Neural progenitor cell (in vitro differentiated cells): ENCODE measurements around the gene DCANP1. TPM values are rescaled to one million over a fixed set of nuclear protein-coding genes. Genes with fewer than 3 reads are reported as not detected.

Experiments
- DNase-seq: peaks from one replicate; pipeline ENCODE4 v3.0.0-alpha.2; 2016; ENCODE audit warnings: low spot score
- H2AFZ ChIP-seq: fragments of 200-600 bp; sonication (generic); replicated peaks from 2 replicates; pipeline ENCODE4 v1.6.1; 2016; ENCODE audit warnings: antibody characterized with exemption
- H3F3A ChIP-seq: fragments of 200-600 bp; sonication (generic); 2 replicates; pipeline ENCODE4 v1.6.1; 2016; ENCODE audit warnings: antibody characterized with exemption, low read depth
- H3K27ac ChIP-seq: fragments of 200-600 bp; sonication (generic); 2 replicates; pipeline ENCODE4 v1.5.1; 2016; ENCODE audit warnings: mild to moderate bottlenecking
- H3K27me3 ChIP-seq: fragments of 200-600 bp; sonication (generic); 2 replicates; pipeline ENCODE4 v1.6.1; 2016; ENCODE audit warnings: mild to moderate bottlenecking, moderate library complexity
- H3K36me3 ChIP-seq: fragments of 200-600 bp; sonication (generic); 2 replicates; pipeline ENCODE4 v1.5.1; 2016
- H3K4me1 ChIP-seq: fragments of 200-600 bp; sonication (generic); 2 replicates; pipeline ENCODE4 v1.6.1; 2016; ENCODE audit warnings: mixed run types
- H3K4me2 ChIP-seq: fragments of 200-600 bp; sonication (generic); 2 replicates; pipeline ENCODE4 v1.6.1; 2016
- H3K4me3 ChIP-seq: fragments of 200-600 bp; sonication (generic); 2 replicates; pipeline ENCODE4 v1.5.1; 2016
- H3K79me2 ChIP-seq: fragments of 200-600 bp; sonication (generic); 2 replicates; pipeline ENCODE4 v1.6.1; 2016; ENCODE audit warnings: low read depth
- H3K9ac ChIP-seq: fragments of 200-600 bp; sonication (generic); 2 replicates; pipeline ENCODE4 v1.6.1; 2016
- H3K9me3 ChIP-seq: fragments of 200-600 bp; sonication (generic); 2 replicates; pipeline ENCODE4 v1.5.1; 2016; ENCODE audit warnings: low read depth
- H4K20me1 ChIP-seq: fragments of 200-600 bp; sonication (generic); 2 replicates; pipeline ENCODE4 v1.6.1; 2016; ENCODE audit warnings: low read depth
- H3K27ac Mint-ChIP-seq: 3 replicates; pipeline ENCODE4 v1.8.0; 2021; ENCODE audit warnings: mixed read lengths
- H3K27me3 Mint-ChIP-seq: 2 replicates; pipeline ENCODE4 v1.8.0; 2022; ENCODE audit warnings: low read depth, mild to moderate bottlenecking, inconsistent platforms, moderate library complexity, mixed read lengths; ENCODE audit not compliant: insufficient read depth
- H3K36me3 Mint-ChIP-seq: 3 replicates; pipeline ENCODE4 v1.8.0; 2021; ENCODE audit warnings: mixed read lengths
- H3K4me1 Mint-ChIP-seq: 3 replicates; pipeline ENCODE4 v1.8.0; 2021; ENCODE audit warnings: mixed read lengths
- H3K4me3 Mint-ChIP-seq: 3 replicates; pipeline ENCODE4 v1.8.0; 2021; ENCODE audit warnings: mild to moderate bottlenecking, moderate library complexity, mixed read lengths
- H3K9me3 Mint-ChIP-seq: 3 replicates; pipeline ENCODE4 v1.8.0; 2020; ENCODE audit warnings: mixed read lengths
- CTCF ChIP-seq: fragments of 200-600 bp; sonication (generic); IDR thresholded peaks from 2 replicates; pipeline ENCODE4 v1.5.1; 2017; ENCODE audit warnings: antibody characterized with exemption, mild to moderate bottlenecking
- EZH2 ChIP-seq: fragments of 200-600 bp; sonication (generic); IDR thresholded peaks from 2 replicates; pipeline ENCODE4 v1.6.1; 2017; ENCODE audit warnings: antibody characterized with exemption, mild to moderate bottlenecking, moderate library complexity
- EZH2phosphoT487 ChIP-seq: fragments of 200-600 bp; sonication (generic); IDR thresholded peaks from 2 replicates; pipeline ENCODE4 v1.6.1; 2017; ENCODE audit warnings: antibody characterized with exemption
- total RNA-seq: library from RNA; depleted of rRNA; stranded (reverse); fragments of >200 nt; gene quantifications from 2 replicates; pipeline ENCODE4 v1.2.3, GENCODE V29; 2015; ENCODE audit warnings: low replicate concordance

The DCANP1 gene
- total RNA-seq, 1 donor from 2014 or later = not detected

- Mint-ChIP-seq H3K27me3 (peaks cover 56% of the 10 kb centered on the region), H3K4me3 (peak overlapping the region; percentile 67), H3K9me3 (no peaks in the 10 kb centered on the region), H3K36me3 (peaks cover 2% of the 10 kb centered on the region), H3K27ac (no peak overlapping the region), H3K4me1 (peaks cover 65% of the 10 kb centered on the region)
- no peak overlapping the region for H3K27ac ChIP-seq
- no peak overlapping the region for H3K9ac ChIP-seq
- no peaks in the 10 kb centered on the region for H3K9me3 ChIP-seq
- H4K20me1 ChIP-seq = peaks cover 96% of the 10 kb centered on the region
- H3K4me2 ChIP-seq = no peak overlapping the region
- H3K4me3 ChIP-seq = no peak overlapping the region
- H3K27me3 ChIP-seq = peaks cover 100% of the 10 kb centered on the region
- peaks cover 43% of the 10 kb centered on the region for H3F3A ChIP-seq
- H3K36me3 ChIP-seq = no peaks in the 10 kb centered on the region
- no peak overlapping the region for H2AFZ ChIP-seq
- H3K79me2 ChIP-seq = no peaks in the 10 kb centered on the region
- TF ChIP-seq EZH2phosphoT487 (no peak), EZH2 (no peak), CTCF (no peak)
- DNase-seq = no peak
- peaks cover 39% of the 10 kb centered on the region for H3K4me1 ChIP-seq
Measured at GRCh38 chr5:135486131-135487036, 39.2 kb upstream of the DCANP1 start.

- H3K27ac ChIP-seq = no peak overlapping the region
- H3K4me3 ChIP-seq = no peak overlapping the region
- H3K9me3 Mint-ChIP-seq = peaks cover 3% of the 10 kb centered on the region
- H3K4me3 Mint-ChIP-seq = no peak overlapping the region
- H2AFZ ChIP-seq = no peak overlapping the region
- H3K27ac Mint-ChIP-seq = no peak overlapping the region
- H3K4me1 ChIP-seq = peaks cover 22% of the 10 kb centered on the region
- peaks cover 27% of the 10 kb centered on the region for H3F3A ChIP-seq
- H3K9me3 ChIP-seq = no peaks in the 10 kb centered on the region
- peaks cover 53% of the 10 kb centered on the region for H3K4me1 Mint-ChIP-seq
- no peak overlapping the region for H3K4me2 ChIP-seq
- peaks cover 48% of the 10 kb centered on the region for H3K27me3 Mint-ChIP-seq
- DNase-seq = peak; percentile 51
- H4K20me1 ChIP-seq = peaks cover 92% of the 10 kb centered on the region
- H3K27me3 ChIP-seq = peaks cover 100% of the 10 kb centered on the region
- no peak overlapping the region for H3K9ac ChIP-seq
- H3K36me3 ChIP-seq = no peaks in the 10 kb centered on the region
- H3K36me3 Mint-ChIP-seq = peaks cover 2% of the 10 kb centered on the region
- no peaks in the 10 kb centered on the region for H3K79me2 ChIP-seq
- TF ChIP-seq EZH2 (no peak), EZH2phosphoT487 (no peak), CTCF (no peak)
Measured at GRCh38 chr5:135484674-135485086, 37.5 kb upstream of the DCANP1 start.

GRCh38 chr5:135483254-135483653, 36.1 kb upstream of the DCANP1 start:
- H3K4me1 ChIP-seq = peaks cover 22% of the 10 kb centered on the region
- H3K4me3 Mint-ChIP-seq = peak overlapping the region; percentile 25
- H3K27ac ChIP-seq = no peak overlapping the region
- H3K9me3 Mint-ChIP-seq = peaks cover 3% of the 10 kb centered on the region
- H3F3A ChIP-seq = peaks cover 29% of the 10 kb centered on the region
- H3K27me3 ChIP-seq = peaks cover 100% of the 10 kb centered on the region
- no peaks in the 10 kb centered on the region for H3K79me2 ChIP-seq
- H2AFZ ChIP-seq = no peak overlapping the region
- H3K9me3 ChIP-seq = no peaks in the 10 kb centered on the region
- DNase-seq = no peak
- no peak overlapping the region for H3K27ac Mint-ChIP-seq
- no peak overlapping the region for H3K4me3 ChIP-seq
- no peak overlapping the region for H3K4me2 ChIP-seq
- no peak for TF ChIP-seq CTCF
- no peak for TF ChIP-seq EZH2phosphoT487
- TF ChIP-seq EZH2 = no peak
- H3K27me3 Mint-ChIP-seq = peaks cover 49% of the 10 kb centered on the region
- H3K9ac ChIP-seq = no peak overlapping the region
- H3K36me3 Mint-ChIP-seq = peaks cover 2% of the 10 kb centered on the region
- peaks cover 94% of the 10 kb centered on the region for H4K20me1 ChIP-seq
- H3K36me3 ChIP-seq = no peaks in the 10 kb centered on the region
- peaks cover 58% of the 10 kb centered on the region for H3K4me1 Mint-ChIP-seq
